Astrocyte (in vitro differentiated cells and primary cell): ENCODE measurements around the gene ABI2. TPM values are rescaled to one million over a fixed set of nuclear protein-coding genes. Genes with fewer than 3 reads are reported as not detected.

Experiments used
- DNase-seq: peaks from one replicate; pipeline ENCODE4 v3.0.0-alpha.2; 2010; ENCODE audit warnings: low read depth
- FAIRE-seq: peaks from 2 replicates; lab custom pipeline; 2011; peaks lifted over from hg19 to GRCh38; lab: Jason Lieb, UNC
- H2AFZ ChIP-seq: 2 replicates; pipeline ENCODE4 v1.6.0; 2012; ENCODE audit warnings: low read depth, low read length, inconsistent platforms
- H3K27ac ChIP-seq: 2 replicates; pipeline ENCODE4 v1.5.1; 2011; ENCODE audit warnings: low read depth, low read length, inconsistent platforms
- H3K27me3 ChIP-seq: 2 replicates; pipeline ENCODE4 v1.6.0; 2011; ENCODE audit warnings: low read length, inconsistent platforms; ENCODE audit not compliant: insufficient read depth
- H3K36me3 ChIP-seq: 2 replicates; pipeline ENCODE4 v1.5.1; 2011; ENCODE audit warnings: low read length, inconsistent platforms; ENCODE audit not compliant: insufficient read depth
- H3K4me1 ChIP-seq: 2 replicates; pipeline ENCODE4 v1.5.1; 2011; ENCODE audit warnings: low read length, inconsistent platforms; ENCODE audit not compliant: insufficient read depth
- H3K4me2 ChIP-seq: 2 replicates; pipeline ENCODE4 v1.6.0; 2012; ENCODE audit warnings: low read length, inconsistent platforms
- H3K4me3 ChIP-seq: 2 replicates; pipeline ENCODE4 v1.5.1; 2011; ENCODE audit warnings: low read depth, mild to moderate bottlenecking, low read length, inconsistent platforms; ENCODE audit not compliant: insufficient read depth
- H3K79me2 ChIP-seq: 2 replicates; pipeline ENCODE4 v1.6.0; 2012; ENCODE audit warnings: mild to moderate bottlenecking, low read length, inconsistent platforms; ENCODE audit not compliant: insufficient read depth
- H3K9ac ChIP-seq: 2 replicates; pipeline ENCODE4 v1.6.0; 2012; ENCODE audit warnings: mild to moderate bottlenecking, low read length, inconsistent platforms
- H3K9me3 ChIP-seq: 2 replicates; pipeline ENCODE4 v1.5.1; 2012; ENCODE audit warnings: low read depth, mild to moderate bottlenecking, low read length, inconsistent platforms; ENCODE audit not compliant: insufficient read depth
- H4K20me1 ChIP-seq: 2 replicates; pipeline ENCODE4 v1.6.0; 2012; ENCODE audit warnings: low read length, inconsistent platforms; ENCODE audit not compliant: insufficient read depth
- H3K27ac Mint-ChIP-seq: one replicate; pipeline ENCODE4 v1.8.0; 2021; ENCODE audit warnings: mild to moderate bottlenecking, mixed read lengths; ENCODE audit not compliant: unreplicated experiment
- H3K27me3 Mint-ChIP-seq: one replicate; pipeline ENCODE4 v1.8.0; 2021; ENCODE audit warnings: low read depth, mixed read lengths; ENCODE audit not compliant: unreplicated experiment
- H3K36me3 Mint-ChIP-seq: one replicate; pipeline ENCODE4 v1.8.0; 2021; ENCODE audit warnings: low read depth, mixed read lengths; ENCODE audit not compliant: unreplicated experiment
- H3K4me1 Mint-ChIP-seq: one replicate; pipeline ENCODE4 v1.8.0; 2021; ENCODE audit warnings: low read depth, mixed read lengths; ENCODE audit not compliant: unreplicated experiment
- H3K4me3 Mint-ChIP-seq: one replicate; pipeline ENCODE4 v1.8.0; 2021; ENCODE audit warnings: mild to moderate bottlenecking, moderate library complexity, mixed read lengths; ENCODE audit not compliant: unreplicated experiment
- H3K9me3 Mint-ChIP-seq: one replicate; pipeline ENCODE4 v1.8.0; 2021; ENCODE audit warnings: mild to moderate bottlenecking, mixed read lengths; ENCODE audit not compliant: unreplicated experiment
- EZH2 ChIP-seq: IDR thresholded peaks from 2 replicates; pipeline ENCODE4 v1.6.1; 2012; ENCODE audit warnings: mild to moderate bottlenecking, low read length, inconsistent platforms; ENCODE audit not compliant: insufficient read depth
- total RNA-seq: library from RNA; stranded (reverse); gene quantifications from 2 replicates; pipeline ENCODE4 v1.2.1, GENCODE V29; 2021
- TF ChIP-seq, protein P1 (sequence below): IDR thresholded peaks from 2 replicates; pipeline ENCODE4 v1.5.1; 2011; ENCODE audit warnings: low read depth, mild to moderate bottlenecking, inconsistent platforms, low read length, moderate library complexity; ENCODE audit not compliant: insufficient read depth

Gene ABI2
- total RNA-seq, 1 donor from 2014 or later = 56.0 TPM

DNA sequence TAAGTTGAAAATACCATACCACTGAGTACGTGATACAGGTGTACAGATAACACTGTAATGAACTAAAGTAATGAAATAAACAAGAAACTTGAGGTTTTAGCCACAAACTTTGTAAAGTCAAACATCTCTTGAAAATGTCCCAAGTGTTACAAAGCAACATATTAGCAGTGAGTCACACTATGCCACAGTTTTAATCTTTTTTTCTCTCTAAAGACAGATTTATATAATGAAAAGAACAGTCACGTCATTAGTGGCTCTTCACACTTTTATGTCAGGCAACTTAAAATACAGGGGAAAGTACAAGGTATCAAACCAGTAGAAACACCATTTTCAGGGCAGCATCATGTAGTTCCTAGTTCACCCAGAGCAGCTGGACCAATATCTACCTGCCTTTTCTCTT, 164.8 kb downstream of the ABI2 start:
- Histone ChIP-seq H3K36me3 (peaks cover 19% of the 10 kb centered on the region), H3K4me3 (no peak overlapping the region), H3K9me3 (no peaks in the 10 kb centered on the region), H3K79me2 (peaks cover 65% of the 10 kb centered on the region), H3K9ac (no peak overlapping the region), H3K4me1 (peaks cover 8% of the 10 kb centered on the region), H3K4me2 (peak overlapping the region; percentile 1), H3K27ac (peak overlapping the region; percentile 25), H4K20me1 (peaks cover 3% of the 10 kb centered on the region), H2AFZ (no peak overlapping the region), H3K27me3 (no peaks in the 10 kb centered on the region)
- Mint-ChIP-seq H3K27ac (no peak overlapping the region), H3K27me3 (no peaks in the 10 kb centered on the region), H3K4me1 (peaks cover 11% of the 10 kb centered on the region), H3K9me3 (no peaks in the 10 kb centered on the region), H3K4me3 (no peak overlapping the region), H3K36me3 (peaks cover 8% of the 10 kb centered on the region)
- FAIRE-seq = peak; percentile 82
- peak; percentile 67 for DNase-seq
- no peak for TF ChIP-seq EZH2
- TF ChIP-seq, protein P1, sequence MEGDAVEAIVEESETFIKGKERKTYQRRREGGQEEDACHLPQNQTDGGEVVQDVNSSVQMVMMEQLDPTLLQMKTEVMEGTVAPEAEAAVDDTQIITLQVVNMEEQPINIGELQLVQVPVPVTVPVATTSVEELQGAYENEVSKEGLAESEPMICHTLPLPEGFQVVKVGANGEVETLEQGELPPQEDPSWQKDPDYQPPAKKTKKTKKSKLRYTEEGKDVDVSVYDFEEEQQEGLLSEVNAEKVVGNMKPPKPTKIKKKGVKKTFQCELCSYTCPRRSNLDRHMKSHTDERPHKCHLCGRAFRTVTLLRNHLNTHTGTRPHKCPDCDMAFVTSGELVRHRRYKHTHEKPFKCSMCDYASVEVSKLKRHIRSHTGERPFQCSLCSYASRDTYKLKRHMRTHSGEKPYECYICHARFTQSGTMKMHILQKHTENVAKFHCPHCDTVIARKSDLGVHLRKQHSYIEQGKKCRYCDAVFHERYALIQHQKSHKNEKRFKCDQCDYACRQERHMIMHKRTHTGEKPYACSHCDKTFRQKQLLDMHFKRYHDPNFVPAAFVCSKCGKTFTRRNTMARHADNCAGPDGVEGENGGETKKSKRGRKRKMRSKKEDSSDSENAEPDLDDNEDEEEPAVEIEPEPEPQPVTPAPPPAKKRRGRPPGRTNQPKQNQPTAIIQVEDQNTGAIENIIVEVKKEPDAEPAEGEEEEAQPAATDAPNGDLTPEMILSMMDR = no peak

Other genes with a start within 250 kb of the ABI2 start
- 14.4 and 17.3 TPM in 2 replicates for gene CYP20A1, start 89.4 kb upstream of the ABI2 start, total RNA-seq
- gene RAPH1, start 206.9 kb downstream of the ABI2 start, total RNA-seq = 43.4 and 50.4 TPM in 2 replicates